ENCODE data around the gene HGF. TPM values are rescaled to one million over a fixed set of nuclear protein-coding genes. Genes with fewer than 3 reads are reported as not detected.

HGF gene
- total RNA-seq, 1 donor from 2014 or later = 0.14 TPM

DNA sequence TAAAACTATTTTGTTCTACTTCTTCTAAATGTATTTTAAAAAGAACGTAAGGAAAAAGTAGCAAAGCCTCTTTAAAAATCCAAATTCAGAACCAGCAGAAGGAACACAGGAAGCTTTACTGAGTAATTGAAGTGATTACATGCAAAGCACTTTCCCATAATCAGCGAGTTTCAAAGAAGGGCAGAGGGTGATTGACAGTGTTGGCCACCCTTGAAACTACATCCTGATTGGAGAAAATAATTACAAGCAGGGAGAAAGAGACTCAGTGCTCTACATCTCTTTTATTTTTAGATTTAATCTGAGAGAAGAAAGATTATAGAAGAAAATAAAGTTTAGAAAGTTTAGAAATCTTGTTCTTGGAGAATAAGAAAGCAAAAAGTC, 20.3 kb upstream of the HGF start:
- peaks cover 10% of the 10 kb centered on the region for H3K4me1 Mint-ChIP-seq
- no peak overlapping the region for H3K27ac Mint-ChIP-seq (ENCODE audit: unreplicated experiment)
- H3K27me3 Mint-ChIP-seq (ENCODE audit: low read depth) = no peaks in the 10 kb centered on the region
- no peak for DNase-seq (ENCODE audit: low read depth, low spot score)
- no peak overlapping the region for H3K4me3 Mint-ChIP-seq
- H3K36me3 Mint-ChIP-seq (ENCODE audit: low read depth) = no peaks in the 10 kb centered on the region
- no peaks in the 10 kb centered on the region for H3K9me3 Mint-ChIP-seq
- TF ChIP-seq, protein P1, sequence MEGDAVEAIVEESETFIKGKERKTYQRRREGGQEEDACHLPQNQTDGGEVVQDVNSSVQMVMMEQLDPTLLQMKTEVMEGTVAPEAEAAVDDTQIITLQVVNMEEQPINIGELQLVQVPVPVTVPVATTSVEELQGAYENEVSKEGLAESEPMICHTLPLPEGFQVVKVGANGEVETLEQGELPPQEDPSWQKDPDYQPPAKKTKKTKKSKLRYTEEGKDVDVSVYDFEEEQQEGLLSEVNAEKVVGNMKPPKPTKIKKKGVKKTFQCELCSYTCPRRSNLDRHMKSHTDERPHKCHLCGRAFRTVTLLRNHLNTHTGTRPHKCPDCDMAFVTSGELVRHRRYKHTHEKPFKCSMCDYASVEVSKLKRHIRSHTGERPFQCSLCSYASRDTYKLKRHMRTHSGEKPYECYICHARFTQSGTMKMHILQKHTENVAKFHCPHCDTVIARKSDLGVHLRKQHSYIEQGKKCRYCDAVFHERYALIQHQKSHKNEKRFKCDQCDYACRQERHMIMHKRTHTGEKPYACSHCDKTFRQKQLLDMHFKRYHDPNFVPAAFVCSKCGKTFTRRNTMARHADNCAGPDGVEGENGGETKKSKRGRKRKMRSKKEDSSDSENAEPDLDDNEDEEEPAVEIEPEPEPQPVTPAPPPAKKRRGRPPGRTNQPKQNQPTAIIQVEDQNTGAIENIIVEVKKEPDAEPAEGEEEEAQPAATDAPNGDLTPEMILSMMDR (conservative IDR thresholded peaks at IDR 0.05) = no peak

DNA sequence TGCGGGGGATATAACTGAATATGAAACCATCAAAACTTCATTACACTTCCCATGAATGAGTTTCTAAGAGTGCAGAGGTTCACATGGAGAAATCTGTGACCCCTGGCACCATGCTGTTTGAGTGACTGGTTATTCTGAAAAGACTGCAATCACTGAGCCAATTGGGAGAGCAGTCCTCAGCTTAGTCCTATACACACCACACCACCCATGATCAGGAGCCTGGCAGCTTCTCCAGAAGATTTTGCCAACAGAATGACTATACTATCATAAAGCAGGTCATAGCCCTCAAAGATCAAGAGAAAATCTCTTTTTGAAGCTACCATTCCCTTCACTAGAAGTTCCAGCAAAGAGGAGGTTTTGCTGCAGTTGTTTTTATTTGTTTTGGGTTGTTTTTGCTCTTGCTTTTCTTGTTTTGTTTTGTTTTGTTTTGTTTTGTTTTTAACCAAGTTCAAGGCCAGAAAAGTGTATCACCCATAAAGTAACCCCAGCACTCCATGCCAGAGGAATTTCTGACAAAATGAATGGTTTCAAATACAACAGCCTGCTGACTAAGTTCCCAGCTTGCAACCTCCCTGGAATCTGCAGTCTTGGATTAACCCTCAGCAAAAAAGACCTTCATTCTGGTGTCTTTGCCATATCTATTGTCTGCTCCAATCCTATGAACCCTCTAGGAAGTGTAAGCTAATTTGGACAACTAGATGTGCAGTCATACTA, 19.7 kb upstream of the HGF start:
- no peaks in the 10 kb centered on the region for H3K27me3 Mint-ChIP-seq (ENCODE audit: low read depth)
- H3K4me1 Mint-ChIP-seq = peaks cover 10% of the 10 kb centered on the region
- no peaks in the 10 kb centered on the region for H3K9me3 Mint-ChIP-seq
- TF ChIP-seq, protein P1 (conservative IDR thresholded peaks at IDR 0.05) = no peak
- H3K27ac Mint-ChIP-seq (ENCODE audit: unreplicated experiment) = peak overlapping the region; percentile 5
- no peak overlapping the region for H3K4me3 Mint-ChIP-seq
- H3K36me3 Mint-ChIP-seq (ENCODE audit: low read depth) = no peaks in the 10 kb centered on the region
- DNase-seq (ENCODE audit: low read depth, low spot score) = no peak

DNA sequence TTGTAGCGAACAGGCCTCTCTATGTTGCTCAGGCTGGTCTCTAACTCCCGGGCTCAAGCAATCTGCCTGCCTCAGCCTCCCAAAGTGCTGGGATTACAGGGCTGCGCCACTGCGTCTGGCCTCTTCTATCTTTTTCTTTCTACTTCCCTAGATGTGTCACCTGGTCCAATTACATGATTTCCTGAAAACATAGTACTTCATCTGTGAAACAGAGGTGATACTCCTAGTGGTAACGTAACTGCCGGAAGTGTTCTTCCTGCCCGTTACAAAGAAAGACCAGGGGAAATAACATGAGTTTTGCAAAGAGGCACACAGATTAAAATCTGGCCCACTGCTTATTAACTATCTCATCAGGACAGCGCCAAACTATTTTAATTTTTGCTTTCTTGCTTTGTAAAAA, 18.4 kb upstream of the HGF start:
- Mint-ChIP-seq H3K4me3 (no peak overlapping the region), H3K36me3 (ENCODE audit: low read depth) (no peaks in the 10 kb centered on the region), H3K9me3 (no peaks in the 10 kb centered on the region), H3K27me3 (ENCODE audit: low read depth) (no peaks in the 10 kb centered on the region), H3K4me1 (peaks cover 10% of the 10 kb centered on the region), H3K27ac (ENCODE audit: unreplicated experiment) (no peak overlapping the region)
- no peak for DNase-seq (ENCODE audit: low read depth, low spot score)
- TF ChIP-seq, protein P1 (conservative IDR thresholded peaks at IDR 0.05) = no peak

DNA sequence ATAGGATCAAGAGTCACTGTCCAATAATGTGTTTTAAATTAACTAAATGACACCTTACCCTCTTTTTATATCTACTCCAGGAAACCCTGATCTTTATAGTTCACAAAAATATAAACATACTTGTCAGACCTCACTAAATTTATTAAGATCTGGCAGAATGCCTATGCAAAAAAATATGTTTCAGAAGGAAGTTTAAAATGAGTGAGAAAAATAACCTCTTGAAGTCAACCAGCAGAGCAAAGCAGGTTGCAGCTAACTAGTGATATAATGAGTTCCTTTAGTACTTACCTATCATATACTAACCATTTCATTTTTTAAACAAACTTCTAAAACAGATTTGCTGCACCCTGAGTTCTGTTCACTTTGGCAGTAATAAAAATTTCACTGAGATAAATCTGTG, 14.0 kb upstream of the HGF start:
- no peak overlapping the region for H3K27ac Mint-ChIP-seq (ENCODE audit: unreplicated experiment)
- H3K4me3 Mint-ChIP-seq = no peak overlapping the region
- no peaks in the 10 kb centered on the region for H3K27me3 Mint-ChIP-seq (ENCODE audit: low read depth)
- H3K4me1 Mint-ChIP-seq = no peaks in the 10 kb centered on the region
- TF ChIP-seq, protein P1 (conservative IDR thresholded peaks at IDR 0.05) = no peak
- no peak for DNase-seq (ENCODE audit: low read depth, low spot score)
- H3K36me3 Mint-ChIP-seq (ENCODE audit: low read depth) = no peaks in the 10 kb centered on the region
- no peaks in the 10 kb centered on the region for H3K9me3 Mint-ChIP-seq

DNA sequence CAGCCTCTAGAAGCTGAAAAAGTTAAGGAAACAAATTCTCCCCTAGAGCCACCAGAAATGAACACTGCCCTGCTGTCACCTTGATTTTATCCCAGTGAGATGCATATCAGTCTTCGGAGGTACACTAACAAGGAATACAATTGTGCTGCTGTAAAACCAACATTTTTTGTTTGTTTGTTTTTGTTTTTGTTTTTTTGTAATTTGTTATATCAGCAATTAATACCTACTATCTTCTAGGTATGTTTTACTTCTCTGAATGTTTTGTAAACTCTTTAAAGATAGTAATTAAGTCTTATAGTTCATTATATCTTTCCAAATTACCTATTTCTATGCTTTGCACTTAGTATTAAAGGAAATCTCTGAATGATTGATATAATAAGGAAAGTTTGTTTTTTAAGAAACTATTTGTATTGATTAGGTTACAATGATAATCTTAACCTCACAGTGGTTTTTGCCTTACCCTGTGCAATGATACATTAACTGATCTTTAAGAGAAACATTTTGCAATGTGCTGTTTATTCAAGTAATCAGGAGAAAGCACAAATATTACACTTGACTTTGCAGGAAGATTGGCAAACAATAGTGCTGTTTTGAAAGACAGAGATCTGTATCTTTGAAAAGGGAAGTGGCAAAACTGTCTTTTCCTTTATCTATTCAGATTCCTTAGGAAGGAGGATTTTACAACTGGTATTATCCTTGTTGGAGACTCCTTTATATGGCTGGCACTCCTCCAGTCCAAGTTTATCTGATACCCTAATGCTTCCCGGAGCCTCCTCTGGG, 11.3 kb upstream of the HGF start:
- Mint-ChIP-seq H3K27me3 (ENCODE audit: low read depth) (no peaks in the 10 kb centered on the region), H3K36me3 (ENCODE audit: low read depth) (no peaks in the 10 kb centered on the region), H3K4me1 (no peaks in the 10 kb centered on the region), H3K9me3 (no peaks in the 10 kb centered on the region), H3K4me3 (no peak overlapping the region), H3K27ac (ENCODE audit: unreplicated experiment) (no peak overlapping the region)
- no peak for DNase-seq (ENCODE audit: low read depth, low spot score)
- TF ChIP-seq, protein P1 (conservative IDR thresholded peaks at IDR 0.05) = no peak

Data from neural crest cell (in vitro differentiated cells).